ENCODE results near the gene GRID1.

The GRID1 gene

GRCh38 chr10:85617751-85618546, 748.6 kb downstream of the GRID1 start:
- no peak for DNase-seq

- no peak for DNase-seq
These were observed 751.0 kb downstream of the GRID1 start for GRCh38 chr10:85615556-85615955.

DNA sequence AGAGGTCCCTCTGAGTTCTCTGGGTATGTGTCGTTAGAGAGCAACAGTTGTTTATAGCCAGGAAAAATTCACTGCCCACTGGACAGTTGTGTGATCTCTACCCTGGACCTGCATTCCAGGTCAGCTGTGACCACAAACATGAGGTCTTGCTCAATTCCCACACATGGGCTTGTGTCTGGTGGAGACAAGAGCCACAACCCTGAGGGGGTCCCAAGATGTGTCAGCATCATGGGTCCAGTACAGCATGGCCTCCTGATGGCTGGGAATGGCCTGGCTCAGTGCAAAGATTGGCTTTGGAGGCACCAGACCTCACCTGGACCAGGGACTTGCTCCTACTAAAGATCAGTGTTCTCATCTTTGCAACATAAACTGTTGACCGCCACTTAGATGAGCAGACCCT, 751.6 kb downstream of the GRID1 start:
- DNase-seq, result no peak

DNA sequence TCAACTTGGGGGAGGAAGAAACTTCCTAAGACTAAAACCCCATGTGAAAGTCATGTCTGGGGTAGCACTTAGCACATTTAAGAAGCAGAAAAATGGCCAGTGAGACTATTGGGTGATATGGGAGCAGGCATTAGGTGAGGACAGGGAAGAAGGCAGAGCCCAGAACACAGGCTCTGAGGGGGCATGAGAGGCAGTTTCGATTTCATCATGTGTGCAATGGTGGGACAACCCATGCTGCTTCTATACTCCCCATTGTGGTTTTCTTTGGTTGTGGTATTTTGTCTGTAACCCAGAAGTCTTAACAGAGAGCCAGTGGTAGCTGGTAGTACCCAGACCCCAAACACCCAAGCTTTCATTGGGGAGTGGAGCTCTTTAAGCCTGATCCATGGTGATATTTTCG, 752.0 kb downstream of the GRID1 start:
- DNase-seq, result no peak

DNA sequence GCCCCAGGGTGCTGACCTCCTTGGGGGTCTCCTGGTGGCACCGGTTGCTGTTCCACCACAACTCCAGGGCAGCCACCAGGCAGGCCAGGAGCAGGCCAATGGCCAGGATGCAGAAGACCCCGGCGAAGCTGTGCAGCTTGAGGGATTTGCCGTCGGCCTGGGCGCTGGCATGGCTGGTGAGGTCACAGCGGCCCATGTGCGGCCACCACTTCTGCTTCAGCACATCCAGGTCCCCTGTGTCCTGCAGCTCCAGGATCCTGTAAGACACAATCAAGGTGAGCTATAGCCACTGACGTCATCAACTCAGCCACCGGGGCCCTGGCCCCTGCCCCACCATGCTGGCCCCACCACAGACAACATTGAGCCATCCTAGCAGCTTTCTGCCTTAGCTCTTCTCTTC, 753.2 kb downstream of the GRID1 start:
- no peak for DNase-seq

DNA sequence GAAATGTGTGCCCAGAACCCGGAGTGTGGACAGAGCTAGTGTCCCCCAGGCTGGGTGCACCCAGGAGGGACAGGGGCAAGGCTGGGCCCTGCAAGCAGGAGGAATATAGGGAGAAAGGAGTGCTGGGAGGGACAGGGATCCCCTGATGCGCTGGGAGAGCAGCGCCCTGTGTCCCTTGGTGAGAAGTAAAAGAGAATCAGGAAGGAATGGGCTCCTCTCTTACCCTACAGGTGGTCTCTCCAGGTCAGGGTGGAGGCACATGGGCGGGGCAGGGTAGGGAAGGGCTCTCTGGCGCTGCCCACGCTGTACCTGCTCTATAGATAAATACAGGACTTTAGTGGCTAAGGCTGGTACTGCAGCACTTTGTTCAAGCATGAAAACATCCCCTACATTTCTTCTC, 753.8 kb downstream of the GRID1 start:
- DNase-seq, result no peak

GRCh38 chr10:85612378-85612775, 754.2 kb downstream of the GRID1 start:
- DNase-seq, result no peak

DNA sequence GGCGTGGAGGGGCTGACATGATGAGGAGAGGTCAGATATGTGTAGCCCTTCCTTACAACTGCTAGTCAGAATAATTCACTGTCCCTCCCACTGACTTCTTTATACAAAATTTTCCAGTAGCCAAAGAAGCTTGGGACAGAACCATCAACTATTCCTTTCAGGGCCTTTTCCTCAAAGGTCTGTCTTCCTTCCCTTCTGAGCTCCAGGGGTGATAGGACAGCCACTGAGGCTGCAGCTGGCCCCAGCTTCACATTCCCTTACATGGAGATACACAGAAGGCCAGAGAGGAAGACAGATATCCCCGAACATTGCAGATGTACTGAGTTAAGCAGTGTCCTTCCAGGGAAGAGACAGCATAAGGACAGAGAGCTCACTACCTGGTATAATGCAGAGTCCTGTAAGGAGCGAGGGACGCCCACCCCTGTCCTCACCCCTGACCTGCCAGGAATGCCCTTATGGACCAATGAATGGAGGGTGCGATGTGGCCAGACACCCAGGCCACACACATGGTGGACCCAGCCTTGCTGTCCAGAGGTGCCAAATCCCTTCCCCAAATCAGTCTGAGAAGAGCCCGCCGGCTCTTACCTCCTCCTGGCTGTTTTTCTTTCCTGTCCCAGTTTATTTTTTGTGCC, 754.7 kb downstream of the GRID1 start:
- DNase-seq, result no peak

- no peak for DNase-seq
These were observed 755.4 kb downstream of the GRID1 start for GRCh38 chr10:85611093-85611740.

- no peak for DNase-seq
These were observed 756.1 kb downstream of the GRID1 start for GRCh38 chr10:85610381-85611092.

DNA sequence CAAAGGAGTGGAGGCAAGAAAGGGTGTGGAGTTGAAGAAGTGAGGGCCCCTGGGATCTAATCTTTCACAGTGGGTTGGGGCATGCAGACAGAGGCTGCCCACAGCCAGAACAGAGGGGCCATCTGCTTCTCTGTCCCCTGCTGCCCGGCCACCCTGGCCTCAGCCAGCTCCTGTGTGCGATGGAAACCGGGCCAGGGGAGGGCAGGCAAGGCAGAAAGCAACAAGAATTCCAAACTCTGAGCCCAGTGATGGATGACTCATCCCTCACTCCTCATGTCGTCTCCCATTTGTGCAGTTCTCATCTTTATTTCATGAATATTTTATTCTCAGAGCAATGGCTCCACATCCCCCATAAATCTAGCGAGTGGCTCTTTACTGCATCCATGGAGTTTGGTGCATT, 757.1 kb downstream of the GRID1 start:
- DNase-seq, result no peak

DNA sequence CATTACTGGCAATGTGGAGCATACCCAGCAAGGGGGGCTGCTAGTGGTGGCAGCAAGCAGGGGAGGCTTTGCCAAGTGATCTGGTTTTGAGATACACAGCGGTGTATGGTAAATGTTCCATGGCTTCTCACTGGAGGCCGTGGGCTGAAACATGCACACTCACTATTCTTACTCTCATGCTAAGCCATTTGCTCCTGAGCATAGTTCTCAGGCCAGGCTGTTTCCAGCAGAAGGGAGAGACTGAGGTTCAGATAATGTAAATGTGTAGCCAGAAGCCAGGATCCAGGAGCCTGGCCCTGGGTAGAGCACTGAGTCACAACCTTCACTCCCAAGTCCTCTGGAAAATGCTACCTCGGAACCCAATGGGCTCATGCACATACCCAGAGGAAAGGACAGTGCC, 757.9 kb downstream of the GRID1 start:
- no peak for DNase-seq

GRCh38 chr10:85607043-85607695, 759.4 kb downstream of the GRID1 start:
- DNase-seq, result no peak

DNA sequence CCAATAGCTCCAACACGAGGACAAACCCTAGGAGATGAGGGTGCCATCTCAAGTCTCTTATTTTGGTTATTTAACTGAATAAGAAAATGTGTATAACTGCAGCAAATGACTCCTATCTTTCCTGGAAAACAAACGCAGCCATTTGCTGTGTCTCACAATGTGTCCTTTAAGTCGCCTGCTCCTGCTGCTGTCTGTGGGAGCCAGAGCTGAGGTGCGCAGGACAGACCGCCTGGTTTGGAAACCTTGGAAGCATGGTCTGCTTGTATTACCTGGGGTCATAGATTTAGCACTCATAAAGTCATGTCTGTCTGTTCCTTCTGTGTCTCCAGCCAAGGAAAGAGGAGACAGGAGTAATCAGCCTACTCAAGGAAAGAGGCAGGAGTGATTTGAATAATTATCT, 760.2 kb downstream of the GRID1 start:
- DNase-seq, result no peak

DNA sequence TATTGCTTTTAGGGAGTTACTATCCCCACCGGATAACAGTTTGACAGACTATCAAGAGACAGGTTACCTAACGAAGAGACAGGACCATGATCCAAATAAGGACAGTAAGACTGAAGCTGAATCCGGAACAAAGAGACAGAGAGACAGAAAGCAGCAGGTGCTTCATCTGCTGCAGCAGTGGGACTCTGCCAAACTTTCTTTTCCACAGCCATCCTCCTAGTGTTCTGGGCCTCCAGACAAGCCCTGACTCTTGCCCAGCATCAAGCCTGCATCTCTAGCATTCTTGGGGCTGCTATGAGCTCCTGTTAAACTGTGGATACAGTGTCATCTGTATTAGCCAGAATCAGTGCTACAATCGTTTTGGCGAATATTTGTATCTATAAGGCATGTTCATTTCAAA, 761.7 kb downstream of the GRID1 start:
- DNase-seq, result no peak

DNA sequence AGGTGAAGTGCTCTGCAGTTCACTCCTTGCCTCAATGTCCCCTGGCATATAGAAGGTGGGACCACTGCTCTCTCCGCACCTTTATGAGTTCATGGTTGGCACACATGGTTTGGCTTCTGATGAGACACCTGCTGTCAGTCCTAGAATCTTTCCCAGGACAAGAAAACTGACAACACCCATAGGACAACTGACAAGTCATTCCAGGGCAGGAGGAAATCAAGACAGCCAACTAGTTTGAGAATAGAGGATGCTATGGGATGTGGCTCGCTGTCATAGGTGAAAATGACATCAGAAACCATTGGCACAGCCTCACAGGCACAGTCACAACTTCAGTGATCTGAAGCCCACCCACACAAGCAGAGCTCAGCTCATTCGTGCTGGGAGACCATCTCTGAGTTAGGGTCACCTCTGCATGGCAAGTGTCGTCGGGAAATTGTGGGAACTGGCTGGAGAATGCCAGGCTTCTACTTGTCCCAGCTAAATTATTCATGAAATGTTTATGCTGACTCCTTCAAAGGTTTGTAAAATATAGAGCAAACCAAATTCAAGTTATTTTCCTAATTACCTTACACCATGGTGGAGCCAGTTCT, 762.4 kb downstream of the GRID1 start:
- DNase-seq, result no peak

DNA sequence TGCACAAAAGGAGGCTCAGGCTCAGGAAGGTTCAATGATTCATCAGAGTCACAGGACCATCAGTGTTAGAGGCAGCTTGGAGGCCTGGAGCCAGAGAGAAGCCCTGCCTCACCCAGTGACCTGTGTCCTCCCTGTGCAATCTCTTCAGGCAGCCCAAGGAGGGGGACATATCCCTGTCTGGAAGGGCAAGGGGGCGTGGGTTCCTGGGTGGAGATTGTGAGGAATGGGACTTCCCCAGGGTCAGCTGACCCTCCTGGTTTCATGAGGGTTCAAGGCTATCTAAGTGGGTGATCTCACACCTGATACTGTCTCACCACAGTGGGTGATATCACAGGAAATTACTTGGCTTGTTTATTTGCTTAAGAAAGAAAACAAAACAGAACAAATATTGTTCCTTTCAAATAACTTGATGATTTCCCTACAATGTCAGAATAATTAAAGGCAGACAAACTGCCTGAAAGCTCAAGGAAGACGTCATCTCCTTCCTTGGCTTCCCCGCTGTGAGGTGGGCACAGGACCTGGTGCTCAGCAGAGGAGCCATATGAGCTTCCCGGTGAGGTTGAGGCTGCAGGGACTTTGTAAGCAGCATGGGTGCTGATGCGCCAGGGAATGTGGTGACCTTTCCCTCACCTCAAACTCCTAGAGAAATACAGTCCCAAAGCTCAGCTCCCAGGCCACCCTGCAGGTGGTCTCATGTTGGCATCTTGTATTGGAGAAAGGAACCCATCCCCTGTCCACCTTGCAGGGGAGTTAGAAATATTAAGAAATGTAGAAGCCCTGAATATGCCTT, 763.2 kb downstream of the GRID1 start:
- no peak for DNase-seq

DNA sequence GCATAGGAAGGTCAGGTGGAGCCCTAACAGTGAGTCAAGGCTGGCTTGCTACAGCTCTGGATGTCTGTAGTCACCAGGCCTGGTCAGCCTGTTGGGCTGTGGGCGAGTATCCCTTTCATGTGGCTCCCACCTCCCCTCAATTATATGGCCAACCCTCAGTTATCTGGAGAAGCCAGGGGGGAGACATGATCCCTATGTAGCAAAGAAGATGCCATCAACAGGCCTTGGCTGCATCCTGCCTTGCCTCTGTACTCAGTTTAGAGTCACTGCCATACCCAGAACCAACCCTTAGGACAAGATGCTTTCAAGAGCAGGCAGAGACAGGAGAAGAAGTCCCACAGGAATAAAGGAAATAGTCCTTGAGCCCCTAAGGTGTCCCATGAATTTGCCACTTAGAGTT, 763.9 kb downstream of the GRID1 start:
- no peak for DNase-seq

- no peak for DNase-seq
These were observed 764.3 kb downstream of the GRID1 start for GRCh38 chr10:85602306-85602705.

DNA sequence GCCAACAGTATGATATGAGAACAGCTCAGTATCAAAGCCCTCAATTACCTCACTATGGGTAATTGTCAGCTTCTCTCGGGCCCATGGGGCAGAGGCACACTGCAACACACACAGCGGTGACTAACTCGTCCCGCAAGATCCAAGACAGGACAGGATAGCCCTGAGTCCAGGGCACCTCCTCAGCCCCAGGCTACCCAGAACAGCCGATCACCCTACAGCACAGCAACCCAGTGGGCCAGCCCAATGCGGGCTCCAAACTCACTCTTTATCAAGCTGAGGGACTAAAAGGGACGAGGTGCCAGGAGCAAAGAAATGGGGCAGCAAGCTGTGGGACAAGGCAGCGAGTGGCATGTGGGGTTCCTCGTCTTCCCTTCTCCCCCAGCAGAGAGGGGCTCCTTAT, 765.1 kb downstream of the GRID1 start:
- no peak for DNase-seq

GRCh38 chr10:85600744-85601081, 765.9 kb downstream of the GRID1 start:
- DNase-seq, result no peak

Measured in NCI-H524 treated with DMSO at 0.1 percent for 48 hours (cell line).